GM03348 (cell line): Measurements from ENCODE around the gene RPH3AL.
"Not testable (repeated sequence)": the region's sequence is repeated elsewhere in the genome, so short reads cannot be mapped to it uniquely, and the experiment has no call there.

Experiments
- DNase-seq: peaks from one replicate; pipeline ENCODE4 v3.0.0; 2012; ENCODE audit warnings: low spot score

RPH3AL gene

DNA sequence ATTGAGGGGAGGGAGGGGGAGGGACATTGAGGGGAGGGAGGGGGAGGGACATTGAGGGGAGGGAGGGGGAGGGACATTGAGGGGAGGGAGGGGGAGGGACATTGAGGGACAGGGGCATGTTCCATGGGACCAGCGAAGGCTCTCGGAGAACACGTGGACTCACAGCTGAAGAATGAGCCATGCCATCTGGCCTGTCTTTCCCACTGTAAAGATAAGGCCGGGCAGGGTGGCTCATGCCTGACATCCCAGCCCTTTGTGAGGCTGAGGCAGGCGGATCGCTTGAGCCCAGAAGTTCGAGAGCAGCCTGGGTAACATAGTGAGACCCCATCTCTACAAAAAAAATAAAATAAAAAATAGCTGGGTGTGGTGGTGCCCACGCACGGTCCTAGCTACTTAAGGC is 32.5 kb downstream of the RPH3AL start:
- no peak for DNase-seq

GRCh38 chr17:319266-319665 is 33.3 kb downstream of the RPH3AL start:
- DNase-seq = no peak

DNA sequence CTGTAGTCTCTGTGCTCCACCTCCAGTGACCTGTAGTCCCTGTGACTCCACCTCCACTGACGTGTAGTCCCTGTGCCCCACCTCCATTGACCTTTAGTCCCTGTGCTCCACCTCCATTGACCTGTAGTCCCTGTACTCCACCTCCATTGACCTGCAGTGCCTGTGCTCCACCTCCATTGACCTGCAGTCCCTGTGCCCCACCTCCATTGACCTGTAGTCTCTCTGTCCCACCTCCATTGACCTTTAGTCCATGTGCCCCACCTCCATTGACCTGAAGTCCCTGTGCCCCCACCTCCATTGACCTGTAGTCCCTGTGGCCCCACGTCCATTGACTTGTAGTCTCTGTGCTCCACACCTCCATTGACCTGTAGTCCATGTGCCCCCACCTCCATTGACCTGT is 35.5 kb downstream of the RPH3AL start:
- DNase-seq = not testable (repeated sequence)

GRCh38 chr17:315399-315798 is 37.2 kb downstream of the RPH3AL start:
- not testable (repeated sequence) for DNase-seq

- DNase-seq = not testable (repeated sequence)
These were observed 38.0 kb downstream of the RPH3AL start for GRCh38 chr17:314614-314944.

- no peak for DNase-seq
These were observed 38.5 kb downstream of the RPH3AL start for GRCh38 chr17:313911-314613.

GRCh38 chr17:313231-313630 is 39.4 kb downstream of the RPH3AL start:
- no peak for DNase-seq

- no peak for DNase-seq
These were observed 40.0 kb downstream of the RPH3AL start for GRCh38 chr17:312476-313148.

GRCh38 chr17:311119-311782 is 41.4 kb downstream of the RPH3AL start:
- DNase-seq = no peak

DNA sequence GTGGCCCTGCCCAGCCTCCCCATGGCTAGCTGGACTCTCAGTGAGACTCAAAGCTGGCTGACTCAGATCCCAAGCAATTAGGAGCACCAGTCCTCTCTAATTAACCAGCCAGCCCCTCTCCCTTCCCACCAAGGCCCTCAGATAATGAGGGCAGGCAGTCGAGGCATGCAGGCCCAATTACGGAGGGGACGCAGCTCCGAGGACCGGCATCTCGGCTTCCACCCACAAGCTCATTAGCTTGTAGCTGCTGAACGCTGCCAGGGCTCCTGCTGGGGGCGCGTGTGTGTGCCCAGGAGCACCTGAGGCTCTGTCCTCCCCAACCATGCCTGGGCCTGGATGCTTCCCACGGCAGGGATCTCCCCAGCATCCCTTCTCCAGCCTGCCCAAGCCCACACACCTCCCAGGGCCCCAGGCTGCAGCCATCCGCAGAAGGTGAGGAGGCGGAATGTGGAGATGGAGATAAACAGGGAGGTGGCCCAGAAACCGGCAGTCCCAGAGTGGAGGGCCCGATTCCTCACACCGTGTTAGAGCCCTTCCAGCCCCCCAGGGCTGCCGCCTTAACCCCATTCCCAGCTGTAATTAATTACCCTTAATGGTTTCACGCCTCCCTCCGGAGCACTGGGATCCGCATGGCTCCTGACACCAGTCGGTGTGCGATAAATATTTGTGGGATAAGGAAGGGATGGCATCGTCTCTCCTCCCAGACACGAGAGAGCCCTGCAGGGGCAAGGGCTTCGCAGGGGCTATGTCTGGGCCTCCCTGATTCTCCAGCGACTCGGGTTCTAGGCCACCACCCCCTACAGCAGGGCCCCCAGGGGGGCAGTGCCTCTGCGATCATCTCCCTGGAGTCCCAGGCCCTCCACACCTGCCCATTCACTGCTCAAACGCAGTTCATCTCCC is 42.2 kb downstream of the RPH3AL start:
- no peak for DNase-seq

- no peak for DNase-seq
These were observed 43.2 kb downstream of the RPH3AL start for GRCh38 chr17:309361-309888.

DNA sequence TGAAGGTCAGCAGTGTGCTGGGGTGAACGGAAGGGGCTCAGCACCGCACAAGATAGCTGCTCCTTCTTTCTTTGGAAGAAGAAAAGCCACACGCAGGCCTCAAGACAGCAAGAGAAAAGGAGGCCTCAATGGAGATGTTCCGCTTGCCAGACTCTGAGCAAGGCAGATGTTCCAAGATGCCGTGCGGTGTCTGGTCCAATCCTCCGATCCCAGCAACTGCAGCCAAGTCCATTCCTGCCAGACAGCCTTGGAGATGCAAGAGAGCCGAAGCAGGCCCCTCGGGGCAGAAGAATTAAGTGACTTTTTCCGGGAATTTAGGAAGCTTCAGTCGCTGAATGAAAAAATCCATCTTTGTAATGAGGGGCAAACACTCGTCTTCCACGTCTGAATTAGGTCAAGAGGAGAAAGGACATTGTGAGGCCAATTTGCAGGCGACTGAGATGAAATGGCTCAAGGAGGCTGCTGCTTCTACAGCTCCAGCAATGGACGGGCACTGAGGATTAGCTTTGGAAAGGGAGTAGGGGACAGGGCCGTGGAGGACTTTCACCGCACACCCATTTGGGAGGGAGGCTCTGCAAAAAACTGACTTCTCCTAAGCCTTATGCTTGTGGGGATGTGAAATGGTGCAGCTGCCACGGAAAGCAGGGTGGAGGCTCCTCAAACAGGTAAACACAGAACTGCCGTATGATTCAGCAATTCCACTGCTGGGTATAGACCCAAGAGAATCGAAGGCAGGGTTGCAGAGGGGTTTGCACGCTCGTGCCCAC is 44.7 kb downstream of the RPH3AL start:
- peak; percentile 46 for DNase-seq

GRCh38 chr17:307295-307691 is 45.3 kb downstream of the RPH3AL start:
- no peak for DNase-seq

GRCh38 chr17:306536-307294 is 45.9 kb downstream of the RPH3AL start:
- DNase-seq = no peak

- DNase-seq = no peak
These were observed 46.5 kb downstream of the RPH3AL start for GRCh38 chr17:306116-306515.

- no peak for DNase-seq
These were observed 47.3 kb downstream of the RPH3AL start for GRCh38 chr17:305090-305976.

DNA sequence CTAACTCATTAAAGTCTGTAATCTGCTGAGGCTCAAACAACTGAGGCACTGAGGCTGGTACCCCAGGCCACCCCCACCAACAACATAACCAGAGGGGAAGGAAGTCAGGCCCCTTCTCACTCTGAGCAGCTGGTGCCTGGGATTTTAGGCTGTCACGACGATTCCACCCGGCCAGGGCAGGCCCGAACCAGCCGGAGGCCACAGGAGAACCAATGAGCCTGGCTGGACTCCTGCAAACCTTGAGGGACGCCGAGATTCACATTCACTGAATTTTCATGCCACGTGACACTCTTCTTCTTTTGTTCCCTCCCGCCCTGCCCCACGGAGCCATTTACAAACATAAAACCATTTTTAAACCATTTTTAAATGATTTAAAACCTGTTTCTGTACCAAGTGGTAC is 48.1 kb downstream of the RPH3AL start:
- DNase-seq = peak; percentile 57

DNA sequence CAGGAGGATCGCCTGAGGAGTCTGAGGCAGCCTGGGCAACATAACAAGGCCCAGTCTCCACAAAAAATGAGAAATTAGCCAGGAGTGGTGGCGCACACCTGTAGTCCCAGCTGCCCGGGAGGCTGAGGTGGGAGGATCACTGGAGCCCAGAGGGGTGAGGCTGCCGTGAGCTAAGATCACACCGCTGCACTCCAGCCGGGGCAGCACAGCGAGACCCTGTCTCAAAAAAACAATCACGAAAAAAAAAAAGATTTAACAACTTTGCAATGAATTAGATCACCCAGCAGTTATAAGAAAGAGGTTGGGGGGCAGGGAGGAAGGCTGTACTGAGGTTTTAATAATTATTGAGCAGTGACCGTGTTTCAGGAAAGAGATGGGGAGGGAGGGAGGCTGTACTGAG is 49.4 kb downstream of the RPH3AL start:
- DNase-seq = no peak

DNA sequence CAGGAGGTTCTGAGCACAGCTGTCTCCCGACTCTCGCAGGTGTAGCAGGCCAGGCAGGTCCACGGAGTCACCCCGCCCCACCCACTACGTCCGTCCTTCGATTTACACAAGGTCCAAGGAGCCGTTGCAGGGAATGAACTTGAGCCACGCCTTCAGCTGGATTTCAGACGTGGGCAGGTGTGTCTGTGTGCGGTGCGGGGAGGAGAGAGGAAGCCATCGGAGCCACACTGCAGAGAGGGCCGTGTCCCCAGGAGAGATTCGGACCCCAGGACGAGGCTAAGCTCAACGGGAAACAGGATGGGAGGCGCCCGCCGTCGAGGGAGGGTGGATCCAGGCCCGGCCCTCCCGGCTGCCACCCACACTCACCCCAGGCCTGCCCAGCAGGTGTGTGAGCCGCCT is 50.3 kb downstream of the RPH3AL start:
- no peak for DNase-seq
